Stimulated activated CD4-positive, alpha-beta T cell treated with anti-CD3 and anti-CD28 coated beads, Interleukin-15, amount 100 ng/mL, for 48 hours (primary cell): ENCODE measurements around the gene GIT1.
A peak's percentile ranks its signal among the peaks of the same experiment; 100 is the strongest.

Experiments used
- DNase-seq, 2 donors: peaks; one replicate each; pipeline ENCODE4 v3.0.0-alpha.2; 2020; ENCODE audit warnings: low read depth in 2 of 2

The GIT1 gene

GRCh38 chr17:29594519-29595090, 5.2 kb upstream of the GIT1 start:
- DNase-seq: no peak

GRCh38 chr17:29593591-29594518, 4.4 kb upstream of the GIT1 start:
- peak in 1 of 2 donors; percentile 27 for DNase-seq

DNA sequence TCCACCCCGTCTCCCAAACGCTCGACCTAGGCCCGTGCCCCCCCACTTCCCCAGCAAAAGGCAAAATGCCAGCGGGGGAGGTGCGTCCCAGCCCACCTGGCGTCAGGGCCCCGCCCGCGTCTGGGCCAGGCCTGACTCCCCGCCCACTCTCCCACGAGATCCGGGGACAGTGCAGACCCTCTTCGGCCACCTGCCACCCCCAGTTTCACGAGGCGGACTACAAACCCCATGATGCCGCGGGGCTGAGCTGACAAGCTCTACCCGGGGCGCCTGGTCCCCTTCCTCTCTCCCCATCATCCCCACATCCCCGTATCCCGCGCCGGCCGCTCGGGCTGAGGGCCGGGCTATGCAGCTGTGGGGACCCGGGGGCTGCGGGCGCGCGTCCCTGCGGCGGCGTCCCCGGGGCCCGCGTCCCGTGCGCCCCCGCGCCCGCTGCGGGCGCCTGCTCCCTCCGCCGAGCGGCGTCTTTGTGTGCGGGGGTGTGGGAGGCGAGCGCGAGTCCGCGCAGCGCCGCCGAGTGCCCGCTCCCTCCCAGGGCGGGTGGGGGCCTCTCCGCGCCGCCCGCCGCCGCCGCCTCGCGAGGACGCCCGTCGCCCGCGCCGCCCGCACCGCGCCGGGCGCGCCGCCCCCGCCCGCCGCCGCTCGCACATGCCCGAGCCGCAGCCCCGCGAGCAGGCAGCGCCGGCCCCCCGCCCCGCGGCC, 3.6 kb upstream of the GIT1 start, which contains the start of gene ANKRD13B:
Gene ANKRD13B (plus strand): TSS at position 283 of the 702 bp plus-strand sequence. CDS start 490 bp downstream, outside the sequence.
- peak in 1 of 2 donors; percentile 35 for DNase-seq

- peak; percentile 66 to 80 for DNase-seq
These were observed 2.5 kb upstream of the GIT1 start for GRCh38 chr17:29591737-29592608.

GRCh38 chr17:29591146-29591736, 1.8 kb upstream of the GIT1 start:
- peak in 1 of 2 donors; percentile 36 for DNase-seq

DNA sequence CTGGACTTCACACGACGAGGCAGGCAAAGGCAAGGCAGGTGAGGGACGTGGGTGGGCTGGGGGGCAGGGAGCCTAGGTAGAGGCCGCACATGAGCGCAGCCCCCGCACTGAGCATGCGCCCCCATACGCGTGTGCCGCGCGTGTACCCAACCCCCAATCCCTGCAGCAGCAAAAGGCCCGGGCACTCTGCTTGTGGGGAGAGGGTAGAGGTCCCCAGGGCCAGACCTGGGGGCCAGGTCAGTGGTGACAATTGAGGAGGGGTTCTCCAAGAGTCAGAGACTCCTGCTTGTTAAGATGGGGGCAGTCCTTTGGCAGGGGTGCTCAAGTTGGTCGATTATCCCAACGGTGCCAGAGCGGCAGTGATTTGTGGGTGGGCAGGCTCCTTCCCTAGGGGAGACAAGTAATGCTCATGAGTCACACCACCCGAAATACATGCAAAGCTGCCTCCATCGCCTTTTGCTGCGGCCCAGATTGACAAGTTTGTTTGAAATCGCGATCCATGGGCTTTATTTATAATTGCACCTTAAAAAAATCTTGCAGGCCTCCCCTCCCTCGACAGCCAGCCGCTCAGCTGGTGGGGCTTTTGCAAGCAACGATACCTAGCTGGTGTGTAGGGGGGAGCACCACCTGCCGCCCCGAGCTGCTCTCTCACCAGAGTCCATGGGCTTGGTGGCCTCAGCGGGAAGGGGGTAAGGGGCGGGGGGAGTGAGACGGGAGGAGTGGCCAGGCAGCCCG, 1.1 kb upstream of the GIT1 start:
- no peak for DNase-seq

DNA sequence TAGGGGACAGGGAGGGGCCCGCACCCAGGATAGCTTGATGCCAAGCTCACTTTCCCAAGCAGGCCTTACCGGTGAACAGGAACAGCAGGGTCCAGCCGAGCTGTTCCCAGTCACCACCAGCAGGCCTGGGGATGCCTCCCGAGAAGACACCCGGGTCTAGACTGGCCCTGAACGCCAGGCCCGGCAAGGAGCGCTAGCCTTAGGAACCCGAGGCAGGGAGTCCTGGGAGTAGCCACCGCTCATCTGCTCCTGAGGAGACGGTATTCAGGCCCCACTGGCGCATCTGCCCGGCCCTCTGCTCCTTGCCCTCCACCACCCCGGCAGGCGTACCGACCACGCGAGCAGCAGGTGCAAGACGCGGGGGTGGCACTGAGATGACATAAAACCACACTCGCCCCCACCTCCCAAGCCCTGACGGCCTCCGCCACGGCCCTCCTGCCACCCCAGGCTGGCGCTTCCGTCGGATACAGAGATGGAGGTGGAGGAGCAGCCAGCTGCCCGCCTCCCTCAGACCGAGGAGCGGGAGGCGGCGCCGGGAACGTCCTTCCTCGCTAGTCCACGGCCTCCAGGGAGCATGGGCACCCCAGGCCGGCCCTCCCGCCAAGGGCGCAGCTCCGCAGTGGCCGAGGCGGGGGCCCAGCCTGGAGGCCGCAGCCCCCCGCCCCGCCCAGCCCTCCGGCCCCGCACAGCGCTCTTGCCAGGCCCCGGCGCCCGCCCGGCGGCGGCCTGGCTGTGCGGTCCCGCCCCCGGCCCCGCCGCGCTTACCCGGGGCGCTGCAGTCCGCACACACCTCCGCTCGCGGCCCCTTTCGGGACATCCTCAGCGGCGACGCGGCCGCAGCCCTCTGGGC, 661 bp downstream of the GIT1 start:
- DNase-seq: peak in 1 of 2 donors; percentile 27

GRCh38 chr17:29588017-29588561, 1.4 kb downstream of the GIT1 start:
- DNase-seq: no peak

DNA sequence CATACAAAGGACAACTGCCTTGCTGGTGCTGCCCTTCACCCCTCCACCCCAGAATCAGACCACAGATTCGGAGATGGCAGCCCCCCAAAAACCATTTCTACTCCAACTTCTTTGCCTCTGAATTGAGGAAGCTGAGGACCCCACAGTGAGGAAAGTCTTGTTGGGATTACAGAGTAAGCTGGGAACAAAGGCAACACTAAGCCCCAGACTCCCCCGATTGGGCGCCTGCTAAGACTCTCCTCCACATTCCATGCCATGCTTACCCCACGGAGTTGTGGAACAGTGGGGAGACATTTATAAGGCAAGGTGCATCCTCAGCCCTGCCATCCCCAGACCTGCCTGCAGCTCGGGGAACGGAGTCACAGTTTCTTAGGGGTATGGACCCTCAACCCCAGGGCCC, 1.9 kb downstream of the GIT1 start:
- no peak for DNase-seq

DNA sequence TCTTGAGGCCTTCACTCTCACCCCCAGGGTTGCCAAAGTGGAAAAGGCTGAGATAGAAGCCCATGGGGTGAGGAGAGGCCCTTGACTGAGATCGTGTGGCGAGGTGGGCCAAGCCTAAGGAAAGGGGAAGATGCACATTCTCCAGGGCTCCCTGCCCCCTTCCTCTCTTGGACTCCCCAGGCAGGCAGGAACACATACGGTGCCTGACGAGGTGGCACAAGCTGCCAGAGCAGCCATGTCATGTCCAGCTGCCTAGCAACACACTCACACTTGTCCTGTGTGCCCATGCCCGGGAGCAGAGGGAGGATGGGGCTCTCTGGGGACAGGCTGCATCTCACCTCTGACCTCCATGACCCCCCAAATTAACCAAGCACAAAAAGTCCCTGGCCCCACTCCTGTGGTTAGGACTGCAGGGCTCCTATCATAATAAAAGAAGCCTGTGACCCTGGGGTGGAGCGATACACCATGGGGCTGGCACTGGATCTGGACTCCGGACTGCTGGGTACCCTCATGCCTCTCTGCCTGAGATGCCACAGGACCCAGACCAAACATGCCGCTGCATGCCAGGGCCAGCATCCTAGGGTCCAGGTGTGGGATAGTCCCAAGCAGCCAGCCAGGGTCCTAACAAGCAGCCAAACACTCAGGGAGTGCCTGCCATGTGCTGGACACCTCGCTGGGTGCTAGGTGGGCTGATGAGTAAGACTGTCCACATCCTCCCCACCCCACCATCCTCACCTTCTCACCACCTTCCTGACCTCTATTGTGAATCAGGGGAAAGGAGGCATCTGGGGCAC, 2.6 kb downstream of the GIT1 start:
- DNase-seq: no peak

- DNase-seq: no peak
These were observed 4.2 kb downstream of the GIT1 start for GRCh38 chr17:29585080-29585751.

- DNase-seq: no peak
These were observed 4.9 kb downstream of the GIT1 start for GRCh38 chr17:29584452-29585079.

DNA sequence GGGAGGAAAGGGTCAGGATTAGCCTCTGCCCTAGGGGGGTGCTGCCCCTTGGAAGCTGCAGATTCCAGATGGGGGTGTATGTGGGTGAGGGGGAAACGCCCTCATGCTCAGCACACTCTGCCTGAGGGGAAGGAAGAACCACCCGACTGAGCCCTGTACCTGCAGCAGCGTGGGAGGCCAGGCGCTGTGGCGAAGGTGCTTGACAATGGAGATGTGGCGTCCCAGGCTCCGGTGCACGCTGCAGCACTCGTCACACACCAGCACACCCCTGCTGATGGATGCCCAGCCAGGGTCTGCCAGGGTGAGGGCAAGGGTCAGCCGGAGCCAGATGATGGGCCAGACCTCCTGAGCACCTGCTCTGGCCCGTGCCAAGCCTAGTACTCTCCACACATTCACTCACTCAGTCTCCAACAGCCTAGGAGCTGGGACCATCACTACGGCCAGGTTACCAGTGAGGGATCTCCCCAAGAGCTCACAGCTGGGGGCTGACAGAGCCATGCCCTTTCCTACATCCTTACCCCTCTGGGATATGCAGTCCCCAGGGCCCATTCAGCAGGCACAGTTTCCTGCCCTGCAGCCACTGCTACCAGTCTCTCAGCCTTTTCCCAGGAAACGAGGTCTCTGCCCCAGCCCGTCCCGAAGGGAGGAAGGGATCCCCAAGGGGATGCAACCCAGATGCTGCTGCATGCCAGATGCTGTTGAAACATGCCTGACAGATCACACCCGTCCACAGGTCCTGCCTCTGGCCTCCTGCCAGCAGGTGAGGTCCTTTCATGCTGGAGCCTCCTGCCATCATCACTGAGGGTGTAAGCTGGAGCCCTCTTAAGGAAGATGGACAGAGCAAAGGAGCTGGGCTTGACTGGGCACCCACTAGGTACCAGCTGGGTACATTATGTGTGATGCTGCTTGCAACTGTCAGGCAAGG, 5.9 kb downstream of the GIT1 start:
- no peak for DNase-seq

GRCh38 chr17:29582772-29583171, 6.7 kb downstream of the GIT1 start:
- DNase-seq: no peak

DNA sequence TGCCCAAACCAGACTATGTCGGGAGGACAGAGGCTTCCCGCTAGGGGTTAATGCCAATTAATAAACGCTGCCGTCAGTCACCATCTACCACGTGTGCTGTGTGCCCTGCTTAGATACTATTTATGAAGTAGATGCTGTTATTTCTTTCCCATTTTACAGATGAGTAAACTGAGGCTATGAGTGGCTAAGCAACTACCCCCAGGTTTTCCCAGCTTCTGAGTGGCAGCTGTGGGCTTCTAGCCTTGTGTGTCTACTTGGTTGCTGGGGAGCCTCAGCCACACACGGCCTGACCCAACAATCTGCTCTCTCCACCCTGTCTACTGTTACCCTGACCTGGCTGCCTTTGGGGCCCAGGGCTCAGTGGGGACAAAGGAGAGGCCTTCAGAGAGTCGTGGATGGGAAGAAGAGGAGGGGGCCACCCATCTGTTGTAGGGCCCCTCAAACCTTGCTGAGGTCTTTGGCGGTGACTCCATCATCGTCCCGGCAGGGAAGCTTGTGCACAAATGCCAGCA, 7.1 kb downstream of the GIT1 start:
- DNase-seq: no peak
